Stimulated activated CD8-positive, alpha-beta memory T cell treated with anti-CD3 and anti-CD28 coated beads, Interleukin-12 subunit alpha, Interleukin-12 subunit beta, amount 100 ng/mL, for 24 hours (primary cell): ENCODE results near the gene DDX41.

ENCODE experiments used
- DNase-seq: peaks from one replicate; pipeline ENCODE4 v3.0.0-alpha.2; 2020; ENCODE audit errors: extremely low read depth

The DDX41 gene

GRCh38 chr5:177513500-177513899 lies 3.3 kb downstream of the DDX41 start:
- no peak for DNase-seq

DNA sequence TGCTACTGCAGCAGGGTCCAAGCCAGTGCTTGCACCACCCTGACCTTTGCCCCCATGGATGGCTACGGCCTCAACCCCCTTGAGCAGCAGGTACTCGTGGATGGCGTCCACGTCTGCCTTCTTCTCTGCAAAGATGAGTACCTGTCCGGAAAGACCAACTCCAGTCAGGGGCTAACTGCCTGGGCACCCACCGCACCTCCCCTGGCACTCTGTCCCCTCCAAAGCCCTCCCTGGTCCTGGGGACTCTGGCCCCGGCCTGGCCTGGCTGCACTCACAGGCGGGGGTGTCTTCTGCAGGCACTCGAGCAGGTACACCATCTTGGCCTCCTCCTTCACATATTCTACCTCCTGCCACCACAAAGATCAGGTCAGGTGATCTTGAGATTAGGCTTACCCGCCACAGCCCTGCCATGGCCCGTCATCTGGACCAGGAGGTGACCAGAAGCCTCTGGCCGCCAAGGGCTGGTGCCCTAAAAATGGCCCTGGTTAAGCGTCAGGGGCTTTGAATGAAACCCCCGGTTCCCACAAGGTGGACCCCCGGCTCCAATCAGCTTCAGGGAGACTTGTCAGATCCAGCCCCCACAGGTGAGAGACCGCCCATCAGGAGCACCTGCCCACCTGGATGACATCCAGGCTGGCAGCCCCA lies 3.9 kb downstream of the DDX41 start:
- DNase-seq = no peak

GRCh38 chr5:177511796-177512675 lies 4.7 kb downstream of the DDX41 start:
- no peak for DNase-seq

GRCh38 chr5:177511181-177511580 lies 5.6 kb downstream of the DDX41 start:
- no peak for DNase-seq

DNA sequence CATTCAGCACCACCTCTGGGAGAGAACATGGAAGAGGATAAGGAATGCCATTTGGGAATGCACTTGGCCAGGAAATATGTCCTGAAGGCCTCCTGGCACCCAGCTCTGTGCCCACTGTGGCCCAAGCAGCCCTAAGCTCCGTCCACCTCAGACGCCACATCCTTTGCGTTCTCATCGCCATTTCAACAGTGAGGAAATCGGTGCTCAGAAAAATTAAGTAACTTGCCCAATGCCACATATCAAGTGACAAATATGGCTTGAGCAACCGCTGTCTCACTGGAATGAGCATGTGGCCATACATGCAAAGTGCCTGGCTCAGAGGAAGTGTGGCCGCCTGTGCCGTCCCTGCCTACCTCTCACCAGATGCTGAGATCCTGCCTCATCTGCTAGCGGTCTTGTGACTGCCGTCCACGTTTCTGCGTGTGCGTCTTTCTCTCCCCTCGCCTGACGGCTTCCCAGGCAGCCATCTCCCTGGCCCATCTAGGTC lies 6.2 kb downstream of the DDX41 start:
- DNase-seq = no peak

DNA sequence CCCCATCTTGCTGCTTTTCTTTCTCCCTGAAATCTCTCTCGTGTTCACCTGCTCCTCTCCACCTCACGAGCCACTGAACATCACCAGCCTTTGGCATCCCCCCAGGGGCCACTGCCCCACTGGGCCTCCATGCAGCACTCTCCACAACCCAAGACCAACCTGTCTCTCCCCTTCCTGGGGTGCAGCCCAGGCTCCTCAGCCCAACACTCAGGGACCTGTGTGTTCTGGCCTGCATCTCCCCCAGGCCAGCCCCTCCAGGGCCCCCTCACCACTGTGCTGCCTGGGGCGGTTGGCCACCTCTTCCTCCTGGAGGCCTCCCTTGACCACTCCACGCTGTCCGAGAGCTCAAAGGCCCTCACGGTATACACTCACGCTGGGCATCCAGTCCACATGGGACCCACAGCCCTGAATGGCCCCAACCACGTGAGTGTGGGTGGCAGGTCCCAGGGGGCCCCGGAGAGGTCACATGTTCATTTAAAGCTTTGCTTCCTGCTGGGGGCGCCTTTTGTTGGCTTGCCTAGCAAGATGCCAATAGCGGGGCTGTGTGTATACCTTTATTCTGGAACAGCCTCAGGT lies 6.7 kb downstream of the DDX41 start:
- DNase-seq = no peak

- no peak for DNase-seq
These were observed 7.3 kb downstream of the DDX41 start, which contains the start of gene DOK3 for GRCh38 chr5:177509381-177509951. DOK3 (minus strand) TSS chr5:177509826; CDS start chr5:177509540, 286 bp downstream.

- DNase-seq = no peak
These were observed 7.9 kb downstream of the DDX41 start for GRCh38 chr5:177508837-177509236.

- DNase-seq = no peak
These were observed 8.5 kb downstream of the DDX41 start for GRCh38 chr5:177508221-177508611.

- no peak for DNase-seq
These were observed 9.1 kb downstream of the DDX41 start for GRCh38 chr5:177507596-177508220.

DNA sequence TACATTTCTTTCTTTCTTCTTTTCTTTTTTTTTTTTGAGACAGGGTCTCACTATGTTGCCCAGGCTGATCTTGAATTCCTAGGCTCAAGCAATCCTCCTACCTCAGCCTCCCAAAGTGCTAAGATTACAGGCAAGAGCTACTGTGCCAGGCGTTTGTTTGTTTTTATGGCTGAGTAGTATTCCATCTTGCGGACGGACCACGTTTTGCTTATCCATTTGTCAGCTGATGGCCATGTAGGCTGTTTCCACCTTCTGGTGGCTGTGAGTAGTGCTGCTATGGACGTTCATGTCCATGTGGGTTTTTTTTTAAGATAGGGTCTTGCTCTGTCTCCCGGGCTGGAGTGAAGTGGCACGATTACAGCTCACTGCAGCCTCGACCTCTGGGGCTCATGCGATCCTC lies 9.6 kb downstream of the DDX41 start:
- DNase-seq = no peak

DNA sequence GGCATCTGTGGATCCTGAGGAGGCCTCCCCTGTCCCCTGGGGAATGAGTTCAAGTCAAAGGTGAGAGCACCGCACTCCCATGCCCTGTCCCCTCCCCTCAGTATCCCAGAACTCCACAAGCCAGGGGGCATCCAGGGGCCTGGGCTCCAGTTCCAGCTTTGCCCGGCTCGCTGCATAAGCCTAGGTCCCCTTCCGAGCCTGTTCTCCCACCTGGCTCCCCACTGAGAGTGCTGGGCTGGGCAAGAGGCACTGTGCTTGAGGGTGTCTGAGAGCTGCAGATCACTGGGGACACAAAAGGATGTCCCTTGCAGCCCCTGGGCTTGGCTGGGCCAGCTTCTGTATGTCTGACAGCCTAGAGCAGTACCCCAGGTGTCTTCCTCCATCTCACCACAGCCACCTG lies 11.7 kb downstream of the DDX41 start:
- no peak for DNase-seq

GRCh38 chr5:177504086-177505056 lies 12.4 kb downstream of the DDX41 start:
- DNase-seq = no peak

DNA sequence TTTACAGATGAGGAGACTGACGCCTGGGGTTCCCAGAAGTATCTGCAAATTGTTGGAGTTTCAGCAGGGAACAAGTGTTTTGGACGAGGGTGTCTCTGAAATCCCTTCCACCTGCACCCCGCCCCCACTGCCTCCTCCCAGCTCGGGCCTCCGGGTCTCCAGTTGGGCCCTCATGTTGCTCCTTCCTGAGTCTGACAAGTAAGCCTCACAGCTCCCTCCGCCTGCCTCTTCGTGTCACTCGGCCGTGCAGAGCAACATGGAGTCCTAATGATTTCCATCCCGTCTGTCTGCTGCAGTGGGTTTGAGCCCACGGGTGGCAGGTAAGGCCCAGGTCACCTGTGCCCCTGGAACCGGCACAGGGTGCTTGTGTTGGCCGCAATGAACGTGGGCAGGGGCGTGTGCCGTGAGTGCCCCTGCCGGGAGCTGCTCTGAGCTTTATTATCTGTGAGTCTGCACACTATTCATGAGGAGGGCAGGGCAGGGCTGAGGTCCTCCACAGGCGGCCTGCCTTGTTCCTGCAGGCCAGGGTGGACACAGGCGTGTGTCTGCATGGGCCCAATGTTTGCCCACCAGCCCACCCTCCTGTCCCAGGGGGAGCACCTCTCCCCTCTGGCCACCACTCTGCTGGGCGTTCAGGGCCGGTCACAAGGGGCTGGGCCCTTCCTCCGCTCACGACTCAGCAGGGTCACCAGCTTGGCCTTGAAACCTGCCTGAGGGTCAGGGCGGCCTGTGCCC lies 13.2 kb downstream of the DDX41 start:
- no peak for DNase-seq

DNA sequence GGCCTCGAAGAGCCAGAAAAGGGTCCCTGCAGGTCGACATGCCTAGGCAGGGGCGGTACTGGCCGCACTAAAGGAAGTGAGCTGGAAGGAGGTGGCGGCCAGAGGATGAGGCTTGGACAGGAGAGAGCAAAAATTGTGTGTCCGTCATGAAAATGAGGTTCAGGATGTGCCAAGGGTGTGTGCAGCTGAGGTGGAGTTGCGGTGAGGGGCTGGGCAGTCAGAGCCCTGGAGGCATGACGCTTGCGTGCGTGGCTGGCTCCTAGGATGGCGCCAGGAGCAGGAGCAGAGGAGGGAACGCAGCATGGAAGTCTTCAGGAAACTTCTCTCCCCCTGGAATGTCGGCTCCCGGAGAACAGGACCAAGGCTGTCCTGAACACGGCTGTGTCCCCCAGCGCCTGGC lies 13.9 kb downstream of the DDX41 start:
- DNase-seq = no peak

GRCh38 chr5:177501874-177502678 lies 14.7 kb downstream of the DDX41 start:
- no peak for DNase-seq

GRCh38 chr5:177500685-177501522 lies 15.9 kb downstream of the DDX41 start:
- peak; percentile 72 for DNase-seq

DNA sequence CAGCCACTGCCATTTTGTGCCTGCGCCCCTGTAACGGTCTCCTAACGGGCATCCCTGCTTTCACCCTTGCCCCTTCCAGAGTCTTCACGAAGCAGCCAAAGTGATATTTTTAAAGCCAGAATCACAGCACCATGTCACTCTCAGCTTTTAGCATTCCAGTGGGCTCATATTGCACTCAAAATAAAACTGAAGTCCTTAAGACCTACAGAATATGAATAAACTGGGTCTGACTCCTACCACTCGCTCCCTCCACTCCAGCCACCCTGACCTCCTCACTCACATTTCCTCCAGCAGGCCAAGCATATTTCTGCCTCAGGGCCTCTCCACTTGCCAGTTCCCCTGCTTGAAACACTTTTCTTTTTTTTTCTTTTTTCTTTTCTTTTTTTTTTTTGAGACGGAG lies 16.9 kb downstream of the DDX41 start:
- no peak for DNase-seq
